ENCODE results near the gene RASAL3.

The RASAL3 gene

GRCh38 chr19:15432018-15432494 is 32.3 kb downstream of the RASAL3 start:
- no peak for TF ChIP-seq CTCF (IDR thresholded peaks at IDR 0.05; ENCODE audit: low read depth, low read length)
- peak in 1 of 2 donors; percentile 6 for DNase-seq (ENCODE audit: low read depth in 2 of 2)
- H3K4me3 ChIP-seq (replicated peaks in 1 of 2; ENCODE audit: low read depth in 2 of 2, low read length in 2 of 2), result peak overlapping the region; percentile 88 to 89

GRCh38 chr19:15431396-15432017 is 32.8 kb downstream of the RASAL3 start:
- DNase-seq (ENCODE audit: low read depth in 2 of 2), result no peak
- no peak for TF ChIP-seq CTCF (IDR thresholded peaks at IDR 0.05; ENCODE audit: low read depth, low read length)
- H3K4me3 ChIP-seq (replicated peaks in 1 of 2; ENCODE audit: low read depth in 2 of 2, low read length in 2 of 2), result peak overlapping the region; percentile 88 to 89

- H3K4me3 ChIP-seq (replicated peaks in 1 of 2; ENCODE audit: low read depth in 2 of 2, low read length in 2 of 2), result peak overlapping the region in 1 of 2 donors; percentile 89
- DNase-seq (ENCODE audit: low read depth in 2 of 2), result no peak
Measured at GRCh38 chr19:15430526-15431120, 33.7 kb downstream of the RASAL3 start.

GRCh38 chr19:15429825-15430467 is 34.4 kb downstream of the RASAL3 start:
- TF ChIP-seq CTCF (IDR thresholded peaks at IDR 0.05; ENCODE audit: low read depth, low read length), result no peak
- DNase-seq (ENCODE audit: low read depth in 2 of 2), result no peak
- no peak overlapping the region for H3K4me3 ChIP-seq (replicated peaks in 1 of 2; ENCODE audit: low read depth in 2 of 2, low read length in 2 of 2)

More at GRCh38 chr19:15430526-15431120, 33.7 kb downstream of the RASAL3 start:
- TF ChIP-seq CTCF (IDR thresholded peaks at IDR 0.05; ENCODE audit: low read depth, low read length), result no peak

GRCh38 chr19:15428956-15429824 is 35.2 kb downstream of the RASAL3 start:
- DNase-seq (ENCODE audit: low read depth in 2 of 2), result no peak
- TF ChIP-seq CTCF (IDR thresholded peaks at IDR 0.05; ENCODE audit: low read depth, low read length), result no peak
- no peak overlapping the region for H3K4me3 ChIP-seq (replicated peaks in 1 of 2; ENCODE audit: low read depth in 2 of 2, low read length in 2 of 2)

GRCh38 chr19:15427991-15428471 is 36.3 kb downstream of the RASAL3 start:
- DNase-seq (ENCODE audit: low read depth in 2 of 2), result no peak
- H3K4me3 ChIP-seq (replicated peaks in 1 of 2; ENCODE audit: low read depth in 2 of 2, low read length in 2 of 2), result no peak overlapping the region
- TF ChIP-seq CTCF (IDR thresholded peaks at IDR 0.05; ENCODE audit: low read depth, low read length), result no peak

Measured in cardiac fibroblast (primary cell).